Osteoblast (primary cell): ENCODE results near the gene LPIN1. TPM values are rescaled to one million over a fixed set of nuclear protein-coding genes. Genes with fewer than 3 reads are reported as not detected.

Experiments
- DNase-seq: peaks from one replicate; pipeline ENCODE4 v3.0.0; 2011; ENCODE audit warnings: low spot score, mixed read lengths; ENCODE audit not compliant: insufficient read length; ENCODE audit errors: missing footprints
- H2AFZ ChIP-seq: 2 replicates; pipeline ENCODE4 v1.6.0; 2011; ENCODE audit warnings: mild to moderate bottlenecking, low read length
- H3K27ac ChIP-seq: 2 replicates; pipeline ENCODE4 v1.5.1; 2011; ENCODE audit warnings: mild to moderate bottlenecking, low read depth, low read length, moderate library complexity
- H3K27me3 ChIP-seq: 2 replicates; pipeline ENCODE4 v1.6.0; 2012; ENCODE audit warnings: mild to moderate bottlenecking, control low read depth, inconsistent platforms, low read length, moderate library complexity; ENCODE audit not compliant: insufficient read depth
- H3K36me3 ChIP-seq: 2 replicates; pipeline ENCODE4 v1.5.1; 2011; ENCODE audit warnings: mild to moderate bottlenecking, low read length, control low read depth, moderate library complexity; ENCODE audit not compliant: insufficient read depth
- H3K4me1 ChIP-seq: 2 replicates; pipeline ENCODE4 v1.5.1; 2011; ENCODE audit warnings: mild to moderate bottlenecking, low read length, control low read depth, moderate library complexity; ENCODE audit not compliant: insufficient read depth
- H3K4me2 ChIP-seq: 2 replicates; pipeline ENCODE4 v1.6.0; 2011; ENCODE audit warnings: mild to moderate bottlenecking, low read length; ENCODE audit not compliant: insufficient read depth
- H3K4me3 ChIP-seq: fragments of 200-600 bp; sonication (generic); 3 replicates; pipeline ENCODE4 v1.5.1; 2012; ENCODE audit warnings: mild to moderate bottlenecking, low read length, inconsistent platforms; ENCODE audit not compliant: insufficient read depth
- H3K79me2 ChIP-seq: 2 replicates; pipeline ENCODE4 v1.6.0; 2012; ENCODE audit warnings: mild to moderate bottlenecking, low read length, control low read depth, inconsistent platforms; ENCODE audit not compliant: insufficient read depth
- H3K9me3 ChIP-seq: 2 replicates; pipeline ENCODE4 v1.5.1; 2011; ENCODE audit warnings: low read depth, low read length, control low read depth
- H4K20me1 ChIP-seq: 2 replicates; pipeline ENCODE4 v1.6.0; 2012; ENCODE audit warnings: mild to moderate bottlenecking, low read length, control low read depth; ENCODE audit not compliant: insufficient read depth
- CTCF ChIP-seq: IDR thresholded peaks from 2 replicates; pipeline ENCODE4 v1.5.1; 2011; ENCODE audit warnings: mild to moderate bottlenecking, low read depth, low read length, moderate library complexity; ENCODE audit errors: extremely low read depth
- total RNA-seq: library from RNA; depleted of rRNA; stranded (reverse); fragments of >200 nt; gene quantifications from 2 replicates; pipeline ENCODE4 v1.2.3, GENCODE V29; 2012

The LPIN1 gene
- total RNA-seq, 1 donor, result 117 TPM

GRCh38 chr2:11750422-11750821, 4.0 kb downstream of the LPIN1 start:
- no peak overlapping the region for H3K27ac ChIP-seq
- peaks cover 60% of the 10 kb centered on the region for H4K20me1 ChIP-seq
- H3K36me3 ChIP-seq, result no peaks in the 10 kb centered on the region
- H3K4me3 ChIP-seq, result no peak overlapping the region
- no peaks in the 10 kb centered on the region for H3K27me3 ChIP-seq
- peaks cover 77% of the 10 kb centered on the region for H3K79me2 ChIP-seq
- no peaks in the 10 kb centered on the region for H3K9me3 ChIP-seq
- TF ChIP-seq CTCF, result no peak
- no peak overlapping the region for H2AFZ ChIP-seq
- H3K4me1 ChIP-seq, result peaks cover 29% of the 10 kb centered on the region
- DNase-seq, result peak; percentile 75
- H3K4me2 ChIP-seq, result no peak overlapping the region

GRCh38 chr2:11750917-11751316, 4.5 kb downstream of the LPIN1 start:
- DNase-seq, result peak; percentile 59
- no peaks in the 10 kb centered on the region for H3K36me3 ChIP-seq
- H3K27me3 ChIP-seq, result no peaks in the 10 kb centered on the region
- peaks cover 82% of the 10 kb centered on the region for H3K79me2 ChIP-seq
- H3K27ac ChIP-seq, result no peak overlapping the region
- peaks cover 29% of the 10 kb centered on the region for H3K4me1 ChIP-seq
- H4K20me1 ChIP-seq, result peaks cover 61% of the 10 kb centered on the region
- no peak overlapping the region for H3K4me2 ChIP-seq
- H3K9me3 ChIP-seq, result no peaks in the 10 kb centered on the region
- H2AFZ ChIP-seq, result no peak overlapping the region
- H3K4me3 ChIP-seq, result no peak overlapping the region
- TF ChIP-seq CTCF, result no peak

- peaks cover 64% of the 10 kb centered on the region for H4K20me1 ChIP-seq
- H3K27ac ChIP-seq, result no peak overlapping the region
- no peak for DNase-seq
- no peak for TF ChIP-seq CTCF
- no peak overlapping the region for H3K4me3 ChIP-seq
- H3K9me3 ChIP-seq, result no peaks in the 10 kb centered on the region
- H3K36me3 ChIP-seq, result no peaks in the 10 kb centered on the region
- H3K79me2 ChIP-seq, result peaks cover 86% of the 10 kb centered on the region
- no peaks in the 10 kb centered on the region for H3K27me3 ChIP-seq
- H3K4me1 ChIP-seq, result peaks cover 19% of the 10 kb centered on the region
- no peak overlapping the region for H3K4me2 ChIP-seq
- H2AFZ ChIP-seq, result no peak overlapping the region
Measured at GRCh38 chr2:11752906-11753305, 6.5 kb downstream of the LPIN1 start.

GRCh38 chr2:11753452-11753885, 7.0 kb downstream of the LPIN1 start:
- H4K20me1 ChIP-seq, result peaks cover 63% of the 10 kb centered on the region

More at GRCh38 chr2:11753452-11753885, 7.0 kb downstream of the LPIN1 start:
- H3K4me3 ChIP-seq, result no peak overlapping the region
- no peak for TF ChIP-seq CTCF
- peaks cover 85% of the 10 kb centered on the region for H3K79me2 ChIP-seq
- peak overlapping the region; percentile 15 for H3K4me2 ChIP-seq
- peaks cover 19% of the 10 kb centered on the region for H3K4me1 ChIP-seq
- H3K27ac ChIP-seq, result no peak overlapping the region
- H2AFZ ChIP-seq, result no peak overlapping the region
- no peaks in the 10 kb centered on the region for H3K36me3 ChIP-seq
- no peaks in the 10 kb centered on the region for H3K9me3 ChIP-seq
- DNase-seq, result peak; percentile 48
- H3K27me3 ChIP-seq, result no peaks in the 10 kb centered on the region
